Calu3 (cell line): ENCODE measurements around the gene ACAP2. TPM values are rescaled to one million over a fixed set of nuclear protein-coding genes. Genes with fewer than 3 reads are reported as not detected.
"Not testable (repeated sequence)": the region's sequence is repeated elsewhere in the genome, so short reads cannot be mapped to it uniquely, and the experiment has no call there.

ENCODE experiments used
- BruUV-seq: library from RNA; stranded (reverse); fragments of 400-500 nt; replicated peaks from 2 replicates; lab custom pipeline; 2021; lab: Mats Ljungman, UMichigan
- CTCF ChIA-PET: fragments of 300-600 bp; sonication (Branson Sonifier 250); formaldehyde crosslinking; loops from one replicate; lab custom pipeline; 2022; ENCODE audit warnings: antibody characterized with exemption; lab: Charles Lee
- DNase-seq: peaks from one replicate; pipeline ENCODE4 v3.0.0; 2022
- H3K27ac Mint-ChIP-seq: one replicate; pipeline ENCODE4 v1.8.0; 2022; ENCODE audit warnings: mixed read lengths; ENCODE audit not compliant: unreplicated experiment
- H3K27me3 Mint-ChIP-seq: one replicate; pipeline ENCODE4 v1.8.0; 2022; ENCODE audit warnings: mixed read lengths; ENCODE audit not compliant: unreplicated experiment
- H3K36me3 Mint-ChIP-seq: one replicate; pipeline ENCODE4 v1.8.0; 2022; ENCODE audit warnings: mild to moderate bottlenecking, moderate library complexity, mixed read lengths; ENCODE audit not compliant: insufficient read depth, unreplicated experiment
- H3K4me1 Mint-ChIP-seq: one replicate; pipeline ENCODE4 v1.8.0; 2022; ENCODE audit warnings: mild to moderate bottlenecking, low read depth, mixed read lengths; ENCODE audit not compliant: unreplicated experiment
- H3K4me3 Mint-ChIP-seq: one replicate; pipeline ENCODE4 v1.8.0; 2022; ENCODE audit warnings: mild to moderate bottlenecking, low read depth, moderate library complexity, mixed read lengths; ENCODE audit not compliant: unreplicated experiment
- H3K9me3 Mint-ChIP-seq: one replicate; pipeline ENCODE4 v1.8.0; 2022; ENCODE audit warnings: low read depth, mixed read lengths; ENCODE audit not compliant: unreplicated experiment
- CTCF ChIP-seq: fragments of 200-600 bp; IDR thresholded peaks from one replicate; pipeline ENCODE4 v1.8.0; 2022; ENCODE audit warnings: antibody characterized with exemption; ENCODE audit not compliant: unreplicated experiment
- intact Hi-C: fragments of 100-400 bp; cut with micrococcal nuclease; formaldehyde crosslinking; loops from one replicate; pipeline ENCODE4 v1.10.0; 2022; ENCODE audit not compliant: unreplicated experiment
- total RNA-seq: library from RNA; stranded (reverse); gene quantifications from 2 replicates; pipeline ENCODE4 v1.2.3, GENCODE V29; 2022

The ACAP2 gene
- total RNA-seq, 1 experiment from 2014 or later: 74.0 TPM

- intact Hi-C loops: no loop called here
- CTCF ChIA-PET: no interaction called here
- no TSS peak for BruUV-seq
- no peak for DNase-seq
- no peaks in the 10 kb centered on the region for H3K9me3 Mint-ChIP-seq
- no peak overlapping the region for H3K27ac Mint-ChIP-seq
- H3K4me1 Mint-ChIP-seq: no peaks in the 10 kb centered on the region
- no peaks in the 10 kb centered on the region for H3K27me3 Mint-ChIP-seq
- no peak for TF ChIP-seq CTCF
- peaks cover 26% of the 10 kb centered on the region for H3K36me3 Mint-ChIP-seq
- no peak overlapping the region for H3K4me3 Mint-ChIP-seq
These were observed 70.6 kb downstream of the ACAP2 start for GRCh38 chr3:195372220-195372619.

GRCh38 chr3:195366200-195366925 lies 76.5 kb downstream of the ACAP2 start:
- no peaks in the 10 kb centered on the region for H3K27me3 Mint-ChIP-seq
- H3K4me1 Mint-ChIP-seq: no peaks in the 10 kb centered on the region
- peaks cover 5% of the 10 kb centered on the region for H3K9me3 Mint-ChIP-seq
- no peak overlapping the region for H3K4me3 Mint-ChIP-seq
- TF ChIP-seq CTCF: no peak
- no peak overlapping the region for H3K27ac Mint-ChIP-seq
- CTCF ChIA-PET: no interaction called here
- no TSS peak for BruUV-seq
- intact Hi-C loops: no loop called here
- H3K36me3 Mint-ChIP-seq: peaks cover 14% of the 10 kb centered on the region
- no peak for DNase-seq

- Mint-ChIP-seq H3K4me3 (no peak overlapping the region), H3K9me3 (peaks cover 5% of the 10 kb centered on the region), H3K27me3 (no peaks in the 10 kb centered on the region), H3K27ac (no peak overlapping the region), H3K36me3 (peaks cover 11% of the 10 kb centered on the region), H3K4me1 (no peaks in the 10 kb centered on the region)
- CTCF ChIA-PET: no interaction called here
- no peak for DNase-seq
- TF ChIP-seq CTCF: no peak
- intact Hi-C loops: no loop called here
- no TSS peak for BruUV-seq
These were observed 77.4 kb downstream of the ACAP2 start for GRCh38 chr3:195365371-195365770.

GRCh38 chr3:195357797-195358196 lies 85.0 kb downstream of the ACAP2 start:
- H3K4me1 Mint-ChIP-seq, CTCF ChIA-PET, H3K27me3 Mint-ChIP-seq, intact Hi-C loops, H3K4me3 Mint-ChIP-seq, DNase-seq, H3K27ac Mint-ChIP-seq, H3K9me3 Mint-ChIP-seq, BruUV-seq: not testable (repeated sequence)
- peaks cover 10% of the 10 kb centered on the region for H3K36me3 Mint-ChIP-seq
